ENCODE data around the gene RCBTB2.

GRCh38 chr13:48556817-48557216 lies 23.9 kb upstream of the RCBTB2 start:
- TF ChIP-seq, protein P1, sequence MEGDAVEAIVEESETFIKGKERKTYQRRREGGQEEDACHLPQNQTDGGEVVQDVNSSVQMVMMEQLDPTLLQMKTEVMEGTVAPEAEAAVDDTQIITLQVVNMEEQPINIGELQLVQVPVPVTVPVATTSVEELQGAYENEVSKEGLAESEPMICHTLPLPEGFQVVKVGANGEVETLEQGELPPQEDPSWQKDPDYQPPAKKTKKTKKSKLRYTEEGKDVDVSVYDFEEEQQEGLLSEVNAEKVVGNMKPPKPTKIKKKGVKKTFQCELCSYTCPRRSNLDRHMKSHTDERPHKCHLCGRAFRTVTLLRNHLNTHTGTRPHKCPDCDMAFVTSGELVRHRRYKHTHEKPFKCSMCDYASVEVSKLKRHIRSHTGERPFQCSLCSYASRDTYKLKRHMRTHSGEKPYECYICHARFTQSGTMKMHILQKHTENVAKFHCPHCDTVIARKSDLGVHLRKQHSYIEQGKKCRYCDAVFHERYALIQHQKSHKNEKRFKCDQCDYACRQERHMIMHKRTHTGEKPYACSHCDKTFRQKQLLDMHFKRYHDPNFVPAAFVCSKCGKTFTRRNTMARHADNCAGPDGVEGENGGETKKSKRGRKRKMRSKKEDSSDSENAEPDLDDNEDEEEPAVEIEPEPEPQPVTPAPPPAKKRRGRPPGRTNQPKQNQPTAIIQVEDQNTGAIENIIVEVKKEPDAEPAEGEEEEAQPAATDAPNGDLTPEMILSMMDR (IDR thresholded peaks at IDR 0.05; ENCODE audit: low read depth, low read length): no peak
- no peak for TF ChIP-seq EZH2phosphoT487 (IDR thresholded peaks at IDR 0.05; ENCODE audit: low read depth)

Measured in OCI-LY3 (cell line).